Naive thymus-derived CD4-positive, alpha-beta T cell (primary cell): ENCODE measurements around the gene C10orf95. TPM values are rescaled to one million over a fixed set of nuclear protein-coding genes. Genes with fewer than 3 reads are reported as not detected.
A peak's percentile ranks its signal among the peaks of the same experiment; 100 is the strongest.

ENCODE experiments used
- ATAC-seq: fragments of 150-1000 bp; cut with Tn5 transposase; 2 replicates; pipeline ENCODE4 v1.10.0; 2021; ENCODE audit warnings: mild to moderate bottlenecking, moderate library complexity
- CTCF ChIA-PET: fragments of 350-600 bp; sonication (Branson Sonifier 250); formaldehyde crosslinking; loops from one replicate; lab custom pipeline; 2021; ENCODE audit warnings: antibody characterized with exemption; lab: Charles Lee
- POLR2A ChIA-PET: fragments of 350-600 bp; sonication (Branson Sonifier 250); formaldehyde crosslinking; loops from one replicate; lab custom pipeline; 2021; ENCODE audit warnings: antibody characterized with exemption, inconsistent platforms; lab: Charles Lee
- DNase-seq, 9 donors: peaks; one replicate each; pipeline versions ENCODE4 v3.0.0 to v3.0.0-alpha.2; 2020 to 2022; ENCODE audit warnings: mixed read lengths in 1 of 9
- H3K27ac ChIP-seq: one replicate; pipeline ENCODE4 v1.7.0; 2013; ENCODE audit warnings: mild to moderate bottlenecking, low read depth, low read length, moderate library complexity
- H3K27me3 ChIP-seq, 2 donors: one replicate each; pipeline ENCODE4 v1.7.0; 2013; ENCODE audit warnings: low read length in 2 of 2, mild to moderate bottlenecking in 2 of 2, moderate library complexity in 2 of 2; ENCODE audit not compliant: control insufficient read depth in 2 of 2, insufficient read depth in 2 of 2
- H3K36me3 ChIP-seq, 3 experiments: 1 replicate in 2 of 3; 2 replicates in 1 of 3; pipeline ENCODE4 v1.7.0; 2013; ENCODE audit warnings: low read length in 3 of 3, mild to moderate bottlenecking in 3 of 3, moderate library complexity in 1 of 3; ENCODE audit not compliant: insufficient read depth in 3 of 3, control insufficient read depth in 2 of 3
- H3K4me1 ChIP-seq, 2 donors: one replicate each; pipeline ENCODE4 v1.7.0; 2013; ENCODE audit warnings: low read length in 2 of 2, mild to moderate bottlenecking in 2 of 2, moderate library complexity in 1 of 2; ENCODE audit not compliant: control insufficient read depth in 2 of 2, insufficient read depth in 2 of 2
- H3K4me3 ChIP-seq: 2 replicates; pipeline ENCODE4 v1.7.0; 2013; ENCODE audit warnings: mild to moderate bottlenecking, low read length
- H3K9me3 ChIP-seq, 3 experiments: 1 replicate in 2 of 3; 2 replicates in 1 of 3; pipeline ENCODE4 v1.7.0; 2013; ENCODE audit warnings: low read length in 3 of 3; ENCODE audit not compliant: control insufficient read depth in 2 of 3
- H3K27ac Mint-ChIP-seq, 9 donors: one replicate each; pipeline ENCODE4 v1.8.0; 2020 to 2022; ENCODE audit warnings: mixed read lengths in 9 of 9, mild to moderate bottlenecking in 8 of 9, moderate library complexity in 5 of 9, inconsistent platforms in 2 of 9
- H3K27me3 Mint-ChIP-seq, 5 donors: one replicate each; pipeline ENCODE4 v1.8.0; 2021 to 2022; ENCODE audit warnings: mixed read lengths in 5 of 5, mild to moderate bottlenecking in 1 of 5
- H3K36me3 Mint-ChIP-seq, 5 donors: one replicate each; pipeline ENCODE4 v1.8.0; 2020 to 2022; ENCODE audit warnings: mixed read lengths in 5 of 5, mild to moderate bottlenecking in 3 of 5, inconsistent platforms in 1 of 5
- H3K4me1 Mint-ChIP-seq, 7 donors: one replicate each; pipeline ENCODE4 v1.8.0; 2020 to 2022; ENCODE audit warnings: mixed read lengths in 7 of 7, mild to moderate bottlenecking in 3 of 7, inconsistent platforms in 1 of 7
- H3K4me3 Mint-ChIP-seq, 10 donors: one replicate each; pipeline ENCODE4 v1.8.0; 2020 to 2022; ENCODE audit warnings: mild to moderate bottlenecking in 10 of 10, mixed read lengths in 10 of 10, moderate library complexity in 6 of 10, inconsistent platforms in 2 of 10
- H3K9me3 Mint-ChIP-seq, 11 donors: one replicate each; pipeline ENCODE4 v1.8.0; 2020 to 2022; ENCODE audit warnings: mixed read lengths in 11 of 11, mild to moderate bottlenecking in 4 of 11, inconsistent platforms in 1 of 11, moderate library complexity in 1 of 11
- intact Hi-C, 2 donors: fragments of 100-400 bp; cut with micrococcal nuclease; formaldehyde crosslinking; loops; one replicate each; pipeline ENCODE4 v1.15.1; 2023
- polyA plus RNA-seq, 2 donors: library from polyadenylated mRNA; unstranded; fragments of 300-500 nt; fragmentation: Illumina TruSeq; gene quantifications; one replicate each; pipeline ENCODE4 v1.2.3, GENCODE V29; 2021
- total RNA-seq, 6 experiments: library from RNA in 5 of 6; stranded (reverse) in 5 of 6; gene quantifications; 1 replicate in 5 of 6; 2 replicates in 1 of 6; pipeline ENCODE4 v1.2.3 and lab custom pipeline; 2021 to 2026

The C10orf95 gene
- total and polyA plus RNA-seq, 7 experiments from 2014 or later: 0.19 to 0.78 (median 0.38) TPM; not detected in 1

GRCh38 chr10:102414749-102415148 lies 36.6 kb downstream of the C10orf95 start:
- H3K27ac Mint-ChIP-seq: no peak overlapping the region
- no peak for ATAC-seq
- no peaks in the 10 kb centered on the region for H3K36me3 ChIP-seq
- no peak overlapping the region for H3K4me3 ChIP-seq
- DNase-seq: peak in 1 of 9 donors; percentile 9
- intact Hi-C loops: no loop called here
- H3K4me1 ChIP-seq: peaks cover 10 to 27% of the 10 kb centered on the region in 2 donors
- H3K4me3 Mint-ChIP-seq: no peak overlapping the region
- no peaks in the 10 kb centered on the region for H3K9me3 ChIP-seq
- H3K4me1 Mint-ChIP-seq: peaks cover 16 to 43% (median 33%) of the 10 kb centered on the region in 7 donors
- H3K36me3 Mint-ChIP-seq: no peaks in the 10 kb centered on the region
- peaks cover 0 to 7% (median 0%) of the 10 kb centered on the region in 11 donors for H3K9me3 Mint-ChIP-seq
- ChIA-PET POLR2A (interaction anchor here (0.9 kb wide), 1 partner anchor 13 kb away, joined by 3 read pairs; no protein-coding TSS in a partner anchor), CTCF (no interaction called here)
- no peak overlapping the region for H3K27ac ChIP-seq
- H3K27me3 Mint-ChIP-seq: peaks cover 26 to 52% (median 38%) of the 10 kb centered on the region in 5 donors
- peaks cover 2 to 4% of the 10 kb centered on the region in 2 donors for H3K27me3 ChIP-seq

- intact Hi-C loops: no loop called here
- Mint-ChIP-seq H3K4me3 (peak overlapping the region in 1 of 10 donors; percentile 35), H3K4me1 (peaks cover 21 to 41% (median 32%) of the 10 kb centered on the region in 7 donors), H3K36me3 (no peaks in the 10 kb centered on the region), H3K9me3 (peaks cover 0 to 5% (median 0%) of the 10 kb centered on the region in 11 donors), H3K27ac (peak overlapping the region in 1 of 9 donors; percentile 58), H3K27me3 (peaks cover 26 to 56% (median 40%) of the 10 kb centered on the region in 5 donors)
- no peaks in the 10 kb centered on the region for H3K36me3 ChIP-seq
- no peak for ATAC-seq
- no peak for DNase-seq
- H3K27me3 ChIP-seq: peaks cover 4 to 6% of the 10 kb centered on the region in 2 donors
- H3K4me1 ChIP-seq: peaks cover 6 to 25% of the 10 kb centered on the region in 2 donors
- ChIA-PET CTCF (no interaction called here), POLR2A (interaction anchor here (5.1 kb wide), 1 partner anchor 17 kb away, joined by 55 read pairs; the partner anchor contains the start of gene NFKB2)
- H3K4me3 ChIP-seq: no peak overlapping the region
- H3K27ac ChIP-seq: no peak overlapping the region
- H3K9me3 ChIP-seq: no peaks in the 10 kb centered on the region
These were observed 37.4 kb downstream of the C10orf95 start for GRCh38 chr10:102413806-102414561.

GRCh38 chr10:102413053-102413705 lies 38.2 kb downstream of the C10orf95 start:
- Histone ChIP-seq H3K36me3 (no peaks in the 10 kb centered on the region), H3K4me3 (no peak overlapping the region), H3K27me3 (peaks cover 4 to 10% of the 10 kb centered on the region in 2 donors), H3K9me3 (no peaks in the 10 kb centered on the region), H3K4me1 (peaks cover 5 to 28% of the 10 kb centered on the region in 2 donors), H3K27ac (no peak overlapping the region)
- CTCF ChIA-PET: no interaction called here
- Mint-ChIP-seq H3K4me3 (peak overlapping the region in 2 of 10 donors; percentile 12 to 53), H3K9me3 (peaks cover 0 to 4% (median 0%) of the 10 kb centered on the region in 11 donors), H3K36me3 (no peaks in the 10 kb centered on the region), H3K4me1 (peaks cover 23 to 42% (median 33%) of the 10 kb centered on the region in 7 donors), H3K27ac (peak overlapping the region in 4 of 9 donors; percentile 21 to 75 (median 56)), H3K27me3 (peaks cover 23 to 57% (median 39%) of the 10 kb centered on the region in 5 donors)
- POLR2A ChIA-PET: interaction anchor here (5.1 kb wide), 1 partner anchor 16 kb away, joined by 55 read pairs; the partner anchor contains the start of gene NFKB2
- DNase-seq (peak in 2 of 9 donors; percentile 47 to 56), ATAC-seq (no peak)
- intact Hi-C loops: no loop called here

- Mint-ChIP-seq H3K36me3 (no peaks in the 10 kb centered on the region), H3K9me3 (peaks cover 0 to 3% (median 0%) of the 10 kb centered on the region in 11 donors), H3K4me1 (peaks cover 22 to 46% (median 35%) of the 10 kb centered on the region in 7 donors), H3K27me3 (peaks cover 14 to 53% (median 32%) of the 10 kb centered on the region in 5 donors), H3K4me3 (peak overlapping the region in 2 of 10 donors; percentile 53 to 59), H3K27ac (no peak overlapping the region)
- Histone ChIP-seq H3K27me3 (peaks cover 4 to 12% of the 10 kb centered on the region in 2 donors), H3K36me3 (no peaks in the 10 kb centered on the region), H3K9me3 (no peaks in the 10 kb centered on the region), H3K27ac (no peak overlapping the region), H3K4me1 (peaks cover 5 to 36% of the 10 kb centered on the region in 2 donors), H3K4me3 (no peak overlapping the region)
- intact Hi-C loops: no loop called here
- ChIA-PET CTCF (interaction anchor here (0.9 to 3.2 kb wide), 3 partner anchors 9 to 14 kb away, joined by 4 to 16 read pairs (median 6); partner anchors contain the start of gene FBXL15), POLR2A (interaction anchor here (0.9 to 5.1 kb wide), 3 partner anchors 9 to 39 kb away, joined by 4 to 55 read pairs (median 53); partner anchors contain the start of genes C10orf95, FBXL15 and NFKB2)
- DNase-seq (no peak), ATAC-seq (no peak)
These were observed 39.0 kb downstream of the C10orf95 start for GRCh38 chr10:102412293-102412692.

GRCh38 chr10:102411341-102412255 lies 39.7 kb downstream of the C10orf95 start:
- peaks cover 22 to 49% (median 35%) of the 10 kb centered on the region in 7 donors for H3K4me1 Mint-ChIP-seq
- CTCF ChIA-PET: interaction anchor here (0.9 to 3.2 kb wide), 4 partner anchors 8 to 13 kb away, joined by 3 to 16 read pairs (median 5); partner anchors contain the start of gene FBXL15

More at GRCh38 chr10:102411341-102412255, 39.7 kb downstream of the C10orf95 start:
- Mint-ChIP-seq H3K9me3 (peaks cover 0 to 2% (median 0%) of the 10 kb centered on the region in 11 donors), H3K27ac (peak overlapping the region in 8 of 9 donors; percentile 62 to 86 (median 75)), H3K4me3 (peak overlapping the region; percentile 73 to 90 (median 83)), H3K27me3 (peaks cover 10 to 48% (median 27%) of the 10 kb centered on the region in 5 donors), H3K36me3 (no peaks in the 10 kb centered on the region)
- peaks cover 4 to 12% of the 10 kb centered on the region in 2 donors for H3K27me3 ChIP-seq
- peaks cover 5 to 36% of the 10 kb centered on the region in 2 donors for H3K4me1 ChIP-seq
- intact Hi-C loops: no loop called here
- no peak overlapping the region for H3K27ac ChIP-seq
- H3K9me3 ChIP-seq: no peaks in the 10 kb centered on the region
- POLR2A ChIA-PET: interaction anchor here (0.6 to 5.1 kb wide), 5 partner anchors 10 to 78 kb away, joined by 4 to 55 read pairs (median 11); partner anchors contain the start of genes C10orf95, CUEDC2, FBXL15 and NFKB2
- H3K36me3 ChIP-seq: no peaks in the 10 kb centered on the region
- no peak overlapping the region for H3K4me3 ChIP-seq
- no peak for DNase-seq
- ATAC-seq: no peak
